Measurements from ENCODE around the gene CALCA. TPM values are rescaled to one million over a fixed set of nuclear protein-coding genes. Genes with fewer than 3 reads are reported as not detected.

The CALCA gene
- total RNA-seq, 2 donors from 2014 or later: not detected

Other genes starting within 250 kb of the CALCA start
- gene CYP2R1, start 80.1 kb downstream of the CALCA start, total RNA-seq: 10 to 100 TPM; 10.5 to 13.7 TPM
- 1 to 10 TPM in 1 of 2 donors, under 1 TPM in 1; 0.56 to 1.3 TPM for gene CALCB, start 101.2 kb upstream of the CALCA start, total RNA-seq
- gene INSC, start 142.6 kb upstream of the CALCA start, total RNA-seq: under 1 TPM in 1 of 2 donors, not detected in 1; 0.48 TPM